ENCODE results near the gene MEF2B. TPM values are rescaled to one million over a fixed set of nuclear protein-coding genes. Genes with fewer than 3 reads are reported as not detected.
"Not testable (repeated sequence)": the region's sequence is repeated elsewhere in the genome, so short reads cannot be mapped to it uniquely, and the experiment has no call there.

Gene MEF2B
- total RNA-seq, 4 donors from 2014 or later: 0.49 to 2.2 (median 0.84) TPM; not detected in 1

GRCh38 chr19:19111136-19111835 lies 58.8 kb downstream of the MEF2B start:
- no peak overlapping the region for H3K4me3 ChIP-seq (ENCODE audit: low read depth, poor library complexity, severe bottlenecking)
- no peak for DNase-seq (ENCODE audit: low spot score in 2 of 2)
- 71 to 85% methylated on average over 12 to 15 of the region's 15 CpGs for WGBS, 2 donors
- intact Hi-C loops (cut with DNase I; ENCODE audit: low total_unique reads): no loop called here
- TF ChIP-seq POLR2A (IDR thresholded peaks at IDR 0.05) (no peak), CTCF (IDR thresholded peaks at IDR 0.05) (no peak)

DNA sequence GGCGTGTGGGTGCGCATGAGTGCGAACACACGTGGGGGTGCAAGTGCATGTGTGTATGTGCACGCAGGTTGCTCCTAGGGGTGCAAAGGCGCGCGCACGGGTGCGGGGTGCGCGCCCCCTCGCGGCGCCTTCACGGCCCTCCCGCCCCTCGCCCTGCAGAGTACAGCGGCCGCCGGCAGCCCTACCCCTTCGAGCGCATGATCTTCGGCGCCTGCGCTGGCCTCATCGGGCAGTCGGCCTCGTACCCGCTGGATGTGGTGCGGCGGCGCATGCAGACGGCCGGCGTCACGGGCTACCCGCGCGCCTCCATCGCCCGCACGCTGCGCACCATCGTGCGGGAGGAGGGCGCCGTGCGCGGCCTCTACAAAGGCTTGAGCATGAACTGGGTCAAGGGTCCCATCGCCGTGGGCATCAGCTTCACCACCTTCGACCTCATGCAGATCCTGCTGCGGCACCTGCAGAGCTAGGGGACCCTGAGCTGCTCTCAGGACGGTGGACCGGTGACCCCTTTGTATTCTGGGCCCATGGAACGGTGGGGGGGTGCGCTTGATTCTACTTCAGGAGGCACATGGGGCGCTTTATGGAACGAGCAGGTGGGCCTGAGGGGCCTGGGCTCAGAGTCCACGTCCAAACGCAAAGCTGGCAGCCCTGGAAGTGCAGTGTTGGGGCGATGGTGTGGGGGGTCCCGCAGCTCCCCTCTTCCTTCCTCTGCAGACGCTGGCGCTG lies 59.5 kb downstream of the MEF2B start:
- intact Hi-C loops (cut with DNase I; ENCODE audit: low total_unique reads): no loop called here
- H3K4me3 ChIP-seq (ENCODE audit: low read depth, poor library complexity, severe bottlenecking): no peak overlapping the region
- TF ChIP-seq CTCF (IDR thresholded peaks at IDR 0.05) (no peak), POLR2A (IDR thresholded peaks at IDR 0.05) (no peak)
- 37 to 40% methylated on average over 38 to 46 of the region's 66 CpGs for WGBS, 2 donors
- no peak for DNase-seq (ENCODE audit: low spot score in 2 of 2)

DNA sequence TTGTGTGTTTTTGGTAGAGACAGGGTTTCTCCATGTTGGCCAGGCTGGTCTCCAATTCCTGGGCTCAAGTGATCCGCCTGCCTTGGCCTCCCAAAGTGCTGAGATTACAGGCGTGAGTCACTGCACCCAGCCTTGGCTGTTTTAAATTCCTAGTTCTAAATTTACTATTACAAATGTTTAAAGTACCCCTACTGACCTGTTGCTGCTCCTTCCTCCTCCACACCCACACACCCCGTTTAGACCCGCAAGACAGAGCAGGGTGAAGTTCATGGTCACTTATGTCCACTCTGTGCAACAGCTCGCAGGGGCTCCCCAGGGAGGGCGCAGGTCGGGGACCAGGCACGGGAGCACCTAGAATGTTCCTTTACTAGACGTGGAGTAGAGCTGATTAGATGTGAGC lies 60.5 kb downstream of the MEF2B start:
- no peak overlapping the region for H3K4me3 ChIP-seq (ENCODE audit: low read depth, poor library complexity, severe bottlenecking)
- no peak for TF ChIP-seq CTCF (IDR thresholded peaks at IDR 0.05)
- no peak for TF ChIP-seq POLR2A (IDR thresholded peaks at IDR 0.05)
- 84 to 85% methylated on average over 9 of the region's 9 CpGs for WGBS, 2 donors
- DNase-seq (ENCODE audit: low spot score in 2 of 2): no peak
- intact Hi-C loops (cut with DNase I; ENCODE audit: low total_unique reads): no loop called here

GRCh38 chr19:19107654-19108053 lies 62.4 kb downstream of the MEF2B start:
- intact Hi-C loops (cut with DNase I; ENCODE audit: low total_unique reads): no loop called here
- TF ChIP-seq CTCF (IDR thresholded peaks at IDR 0.05): no peak
- TF ChIP-seq POLR2A (IDR thresholded peaks at IDR 0.05): no peak

DNA sequence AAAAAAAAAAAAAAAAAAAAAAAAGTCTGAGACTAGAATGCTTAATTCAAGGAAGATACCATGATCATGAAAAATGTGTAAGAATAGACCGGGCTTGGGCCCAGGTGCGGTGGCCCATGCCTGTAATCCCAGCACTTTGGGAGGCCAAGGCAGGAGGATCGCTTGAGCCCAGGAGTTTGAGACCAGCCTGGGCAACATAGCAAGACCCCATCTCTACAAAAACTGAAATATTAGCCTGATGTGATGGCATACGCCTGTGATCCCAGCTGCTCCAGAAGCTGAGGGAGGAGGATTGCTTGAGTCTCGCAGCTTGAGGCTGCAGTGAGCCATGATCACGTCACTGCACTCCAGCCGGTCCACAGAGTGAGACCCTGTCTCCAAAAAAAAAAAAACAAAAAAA lies 63.1 kb downstream of the MEF2B start:
- DNase-seq (ENCODE audit: low spot score in 2 of 2); intact Hi-C loops (cut with DNase I; ENCODE audit: low total_unique reads); H3K4me3 ChIP-seq (ENCODE audit: low read depth, poor library complexity, severe bottlenecking): not testable (repeated sequence)
- WGBS, 2 donors: 94 to 98% methylated on average over 7 of the region's 7 CpGs

More at GRCh38 chr19:19107654-19108053, 62.4 kb downstream of the MEF2B start:
- H3K4me3 ChIP-seq (ENCODE audit: low read depth, poor library complexity, severe bottlenecking): no peak overlapping the region
- 78 to 88% methylated on average over 11 of the region's 11 CpGs for WGBS, 2 donors
- DNase-seq (ENCODE audit: low spot score in 2 of 2): no peak

- intact Hi-C loops (cut with DNase I; ENCODE audit: low total_unique reads): no loop called here
- DNase-seq (ENCODE audit: low spot score in 2 of 2): no peak
- no peak overlapping the region for H3K4me3 ChIP-seq (ENCODE audit: low read depth, poor library complexity, severe bottlenecking)
- TF ChIP-seq CTCF (IDR thresholded peaks at IDR 0.05): no peak
- no peak for TF ChIP-seq POLR2A (IDR thresholded peaks at IDR 0.05)
- 52% methylated on average over 23 to 25 of the region's 25 CpGs for WGBS, 2 donors
Observed at GRCh38 chr19:19106056-19106551, 64.0 kb downstream of the MEF2B start.

All from lower leg skin (tissue), 4 donors.